Endothelial cell of umbilical vein (primary cell): ENCODE data around the gene IL17REL. TPM values are rescaled to one million over a fixed set of nuclear protein-coding genes. Genes with fewer than 3 reads are reported as not detected.

Experiments used
- BruUV-seq: library from RNA; stranded (reverse); fragments of 400-500 nt; replicated peaks from 2 replicates; lab custom pipeline; 2021; lab: Mats Ljungman, UMichigan
- CTCF ChIA-PET: fragments of 300-600, 350-600 bp; sonication (Branson Sonifier 250); formaldehyde crosslinking; loops from one replicate; lab custom pipeline; 2021; ENCODE audit warnings: antibody characterized with exemption, inconsistent platforms; lab: Charles Lee
- POLR2A ChIA-PET: fragments of 300-600, 350-600 bp; sonication (Branson Sonifier 250); formaldehyde crosslinking; loops from one replicate; lab custom pipeline; 2021; ENCODE audit warnings: antibody characterized with exemption, inconsistent platforms; lab: Charles Lee
- DNase-seq: peaks from one replicate; pipeline ENCODE4 v3.0.0-alpha.2; 2011; ENCODE audit warnings: low read depth, low spot score
- FAIRE-seq: peaks from 2 replicates; lab custom pipeline; 2011; peaks lifted over from hg19 to GRCh38; lab: Jason Lieb, UNC
- H2AFZ ChIP-seq: 2 replicates; pipeline ENCODE4 v1.6.0; 2012; ENCODE audit warnings: low read depth, low read length, control low read depth, inconsistent platforms
- H3K27ac ChIP-seq: 2 replicates; pipeline ENCODE4 v1.5.1; 2011; ENCODE audit warnings: low read depth, mild to moderate bottlenecking, control low read depth, low read length, moderate library complexity; ENCODE audit not compliant: insufficient read depth
- H3K27me3 ChIP-seq, 2 experiments: 2 replicates each; pipeline versions ENCODE4 v1.6.0 to v1.6.1; 2011; ENCODE audit warnings: low read length in 2 of 2, mixed read lengths in 1 of 2; ENCODE audit not compliant: control insufficient read depth in 2 of 2, insufficient read depth in 2 of 2
- H3K36me3 ChIP-seq, 2 experiments: 2 replicates in 1 of 2; 3 replicates in 1 of 2; pipeline ENCODE4 v1.5.1; 2011; ENCODE audit warnings: low read length in 2 of 2, mild to moderate bottlenecking in 1 of 2, moderate library complexity in 1 of 2; ENCODE audit not compliant: control insufficient read depth in 2 of 2, insufficient read depth in 2 of 2; ENCODE audit errors: extremely low read depth in 1 of 2
- H3K4me1 ChIP-seq: 3 replicates; pipeline ENCODE4 v1.5.1; 2011; ENCODE audit warnings: mild to moderate bottlenecking, low read length; ENCODE audit not compliant: control insufficient read depth, insufficient read depth; ENCODE audit errors: extremely low read depth
- H3K4me2 ChIP-seq: 2 replicates; pipeline ENCODE4 v1.6.1; 2011; ENCODE audit warnings: low read length, control low read depth, mixed read lengths; ENCODE audit not compliant: insufficient read depth
- H3K4me3 ChIP-seq, 3 experiments: fragments of 200-600 bp in 1 of 3; sonication (generic), shearing (Covaris generic) in 1 of 3; replicated peaks in 1 of 3; 2 replicates each; pipeline ENCODE4 v1.5.1; 2011 to 2016; ENCODE audit warnings: control low read depth in 3 of 3, low read length in 3 of 3, mild to moderate bottlenecking in 2 of 3, inconsistent platforms in 1 of 3, low read depth in 1 of 3, moderate library complexity in 1 of 3; ENCODE audit not compliant: insufficient read depth in 1 of 3
- H3K79me2 ChIP-seq: 2 replicates; pipeline ENCODE4 v1.6.0; 2012; ENCODE audit warnings: low read length, inconsistent platforms; ENCODE audit not compliant: control insufficient read depth, insufficient read depth
- H3K9ac ChIP-seq: replicated peaks from 2 replicates; pipeline ENCODE3; 2011; ENCODE audit warnings: low read length, control low read depth; ENCODE audit not compliant: insufficient read depth; ENCODE audit errors: extremely low read depth
- H3K9me1 ChIP-seq: replicated peaks from 3 replicates; pipeline ENCODE4 v1.6.0; 2011; ENCODE audit warnings: mild to moderate bottlenecking, low read length; ENCODE audit not compliant: control insufficient read depth, insufficient read depth; ENCODE audit errors: extremely low read depth
- H3K9me3 ChIP-seq: replicated peaks from 2 replicates; pipeline ENCODE4 v1.5.1; 2012; ENCODE audit warnings: low read length, inconsistent platforms; ENCODE audit not compliant: control insufficient read depth, insufficient read depth
- H4K20me1 ChIP-seq: replicated peaks from 2 replicates; pipeline ENCODE3; 2011; ENCODE audit warnings: mild to moderate bottlenecking, low read length; ENCODE audit not compliant: control insufficient read depth, insufficient read depth; ENCODE audit errors: extremely low read depth
- FOS ChIP-seq: IDR thresholded peaks from 2 replicates; pipeline ENCODE4 v1.6.1; 2011; ENCODE audit warnings: mild to moderate bottlenecking, low read length, moderate library complexity, borderline replicate concordance; ENCODE audit not compliant: insufficient read depth
- GATA2 ChIP-seq: IDR thresholded peaks from 2 replicates; pipeline ENCODE4 v1.7.0; 2011; ENCODE audit warnings: low read depth, mild to moderate bottlenecking, moderate library complexity, mixed read lengths, low read length; ENCODE audit not compliant: insufficient read length, insufficient read depth
- JUN ChIP-seq: IDR thresholded peaks from 2 replicates; pipeline ENCODE4 v1.6.1; 2011; ENCODE audit warnings: borderline replicate concordance, low read depth; ENCODE audit not compliant: insufficient read length, insufficient read depth
- MYC ChIP-seq: IDR thresholded peaks from one replicate; pipeline ENCODE4 v1.6.1; 2011; ENCODE audit warnings: mild to moderate bottlenecking, low read depth, low read length
- POLR2A ChIP-seq: IDR thresholded peaks from 2 replicates; pipeline ENCODE4 v1.6.1; 2012; ENCODE audit warnings: low read depth, mild to moderate bottlenecking, control low read depth, low read length
- POLR2AphosphoS5 ChIP-seq: IDR thresholded peaks from 2 replicates; pipeline ENCODE4 v1.6.1; 2012; ENCODE audit warnings: low read depth, mild to moderate bottlenecking, control low read depth, low read length, moderate library complexity; ENCODE audit not compliant: insufficient read depth
- dilution Hi-C: fragments of 300-500 bp; cut with MboI; formaldehyde crosslinking; loops from one replicate; pipeline ENCODE4 v1.15.0; 2019; ENCODE audit warnings: low sequenced_read_pairs; ENCODE audit not compliant: extremely low pct_ligation_motif_present
- intact Hi-C: fragments of 100-400 bp; cut with micrococcal nuclease; formaldehyde crosslinking; loops from one replicate; pipeline ENCODE4 v1.10.0; 2022
- polyA plus RNA-seq, 4 experiments: library from polyadenylated mRNA; depleted of rRNA in 3 of 4; stranded (reverse) in 3 of 4; unstranded in 1 of 4; fragments of >200 nt; gene quantifications; 2 replicates each; pipeline versions ENCODE4 v1.2.1 to v1.2.3, GENCODE V29; 2011 to 2012; ENCODE audit warnings: missing spikeins in 1 of 4
- total RNA-seq: library from RNA; stranded (reverse); gene quantifications from 2 replicates; pipeline ENCODE4 v1.2.3, GENCODE V29; 2021
- TF ChIP-seq, protein P1 (sequence below), 2 donors: IDR thresholded peaks; 1 replicate in 1 of 2; 2 replicates in 1 of 2; pipeline ENCODE4 v1.5.1; 2011; ENCODE audit warnings: low read length in 2 of 2, mild to moderate bottlenecking in 2 of 2, moderate library complexity in 2 of 2, control low read depth in 1 of 2, inconsistent platforms in 1 of 2, low read depth in 1 of 2; ENCODE audit not compliant: insufficient read depth in 1 of 2; ENCODE audit errors: extremely low read depth in 1 of 2

The IL17REL gene
- total and polyA plus RNA-seq, 2 donors (not counting 3 experiments of a cell fraction or from before 2014, with no cell fraction given) = 0.06 to 0.15 TPM

DNA sequence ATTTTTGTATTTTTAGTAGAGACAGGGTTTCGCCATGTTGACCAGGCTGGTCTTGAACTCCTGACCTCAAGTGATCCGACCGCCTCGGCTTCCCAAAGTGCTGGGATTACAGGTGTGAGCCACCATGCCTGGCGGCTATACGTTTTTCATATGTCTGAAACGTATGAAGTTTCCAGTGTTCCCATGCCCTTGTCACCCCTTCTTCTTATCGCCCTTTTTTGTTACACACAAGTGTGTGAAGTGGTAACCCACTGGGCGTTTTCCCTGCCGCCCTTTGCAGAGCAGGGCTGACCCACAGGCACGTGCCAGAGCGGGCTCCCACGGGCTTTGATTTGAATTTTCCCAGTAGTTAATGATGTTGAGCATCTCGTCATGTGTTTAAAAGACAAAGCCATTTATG is 35.0 kb downstream of the IL17REL start:
- Histone ChIP-seq H3K27me3 (no peaks in the 10 kb centered on the region), H3K36me3 (no peaks in the 10 kb centered on the region), H3K9ac (no peak overlapping the region), H3K9me3 (no peaks in the 10 kb centered on the region), H3K4me1 (peaks cover 2% of the 10 kb centered on the region), H3K27ac (no peak overlapping the region), H4K20me1 (no peaks in the 10 kb centered on the region), H3K4me3 (no peak overlapping the region), H2AFZ (no peak overlapping the region), H3K79me2 (no peaks in the 10 kb centered on the region), H3K4me2 (no peak overlapping the region), H3K9me1 (no peaks in the 10 kb centered on the region)
- ChIA-PET POLR2A (no interaction called here), CTCF (interaction anchor here (1.7 kb wide), 1 partner anchor 47 kb away, joined by 5 read pairs; no protein-coding TSS in a partner anchor)
- TF ChIP-seq FOS = no peak
- no peak for TF ChIP-seq POLR2AphosphoS5
- no peak for TF ChIP-seq MYC
- BruUV-seq = no TSS peak
- DNase-seq = no peak
- intact Hi-C loops = loop anchor here (10.0 kb wide), 1 partner anchor 227 kb away; the partner anchor contains the start of gene SELENOO
- dilution Hi-C loops = no loop called here
- no peak for FAIRE-seq

DNA sequence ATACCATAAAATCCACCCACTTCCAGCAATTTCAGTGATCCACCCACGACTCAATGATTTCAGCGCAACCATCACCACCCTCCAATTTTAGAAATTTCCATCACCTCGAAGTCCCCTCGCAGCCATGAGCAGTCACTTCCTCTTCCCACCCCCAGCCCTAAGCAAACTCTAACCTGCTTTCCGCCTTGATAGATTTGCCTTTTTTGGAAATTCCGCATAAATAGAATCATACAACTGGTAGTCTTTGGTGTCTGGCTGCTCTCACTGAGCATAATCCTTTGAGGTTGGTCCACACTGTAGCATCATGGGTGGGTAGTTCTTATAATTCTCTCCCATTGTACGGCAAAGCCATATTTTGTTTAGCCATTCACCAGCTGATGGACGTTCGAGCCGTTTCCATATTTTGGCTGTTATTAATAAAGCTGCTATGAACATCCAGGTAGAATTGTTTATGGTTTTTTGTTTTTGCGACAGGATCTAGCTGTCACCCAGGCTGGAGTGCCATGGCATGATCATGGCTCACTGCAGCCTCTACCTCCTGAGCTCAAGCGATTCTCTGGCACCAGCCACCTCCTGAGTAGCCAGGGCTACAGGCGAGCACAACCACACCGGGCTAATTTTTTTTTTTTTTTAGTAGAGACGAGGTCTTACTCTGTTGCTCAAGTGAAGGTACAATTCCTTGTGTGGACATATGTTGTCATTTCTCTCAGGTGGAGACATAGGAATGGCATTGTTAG is 36.0 kb downstream of the IL17REL start:
- H3K4me1 ChIP-seq = peaks cover 3% of the 10 kb centered on the region
- H3K36me3 ChIP-seq = no peaks in the 10 kb centered on the region
- no peaks in the 10 kb centered on the region for H3K79me2 ChIP-seq
- H3K4me2 ChIP-seq = no peak overlapping the region
- no peak overlapping the region for H3K27ac ChIP-seq
- H3K4me3 ChIP-seq = no peak overlapping the region
- DNase-seq = no peak
- H2AFZ ChIP-seq = no peak overlapping the region
- H3K9me3 ChIP-seq = no peaks in the 10 kb centered on the region
- no peaks in the 10 kb centered on the region for H4K20me1 ChIP-seq
- TF ChIP-seq POLR2A (no peak), POLR2AphosphoS5 (no peak), JUN (no peak), MYC (no peak), FOS (no peak), GATA2 (no peak)
- TF ChIP-seq, protein P1, sequence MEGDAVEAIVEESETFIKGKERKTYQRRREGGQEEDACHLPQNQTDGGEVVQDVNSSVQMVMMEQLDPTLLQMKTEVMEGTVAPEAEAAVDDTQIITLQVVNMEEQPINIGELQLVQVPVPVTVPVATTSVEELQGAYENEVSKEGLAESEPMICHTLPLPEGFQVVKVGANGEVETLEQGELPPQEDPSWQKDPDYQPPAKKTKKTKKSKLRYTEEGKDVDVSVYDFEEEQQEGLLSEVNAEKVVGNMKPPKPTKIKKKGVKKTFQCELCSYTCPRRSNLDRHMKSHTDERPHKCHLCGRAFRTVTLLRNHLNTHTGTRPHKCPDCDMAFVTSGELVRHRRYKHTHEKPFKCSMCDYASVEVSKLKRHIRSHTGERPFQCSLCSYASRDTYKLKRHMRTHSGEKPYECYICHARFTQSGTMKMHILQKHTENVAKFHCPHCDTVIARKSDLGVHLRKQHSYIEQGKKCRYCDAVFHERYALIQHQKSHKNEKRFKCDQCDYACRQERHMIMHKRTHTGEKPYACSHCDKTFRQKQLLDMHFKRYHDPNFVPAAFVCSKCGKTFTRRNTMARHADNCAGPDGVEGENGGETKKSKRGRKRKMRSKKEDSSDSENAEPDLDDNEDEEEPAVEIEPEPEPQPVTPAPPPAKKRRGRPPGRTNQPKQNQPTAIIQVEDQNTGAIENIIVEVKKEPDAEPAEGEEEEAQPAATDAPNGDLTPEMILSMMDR (IDR thresholded peaks at IDR 0.05; ENCODE audit: extremely low read depth in 1 of 2, insufficient read depth in 1 of 2, low read depth in 1 of 2, low read length in 2 of 2) = no peak
- POLR2A ChIA-PET = no interaction called here
- intact Hi-C loops = loop anchor here (10.0 kb wide), 1 partner anchor 228 kb away; the partner anchor contains the start of gene SELENOO
- dilution Hi-C loops = no loop called here
- CTCF ChIA-PET = interaction anchor here (1.0 to 1.7 kb wide), 4 partner anchors 15 to 54 kb away, joined by 3 to 8 read pairs (median 4); no protein-coding TSS in a partner anchor
- no peaks in the 10 kb centered on the region for H3K9me1 ChIP-seq
- no peak overlapping the region for H3K9ac ChIP-seq
- H3K27me3 ChIP-seq = no peaks in the 10 kb centered on the region
- no TSS peak for BruUV-seq
- FAIRE-seq = no peak
